ENCODE results near the gene SLC2A4RG.
A peak's percentile ranks its signal among the peaks of the same experiment; 100 is the strongest.

Gene SLC2A4RG

GRCh38 chr20:63740627-63741353 is 1.2 kb downstream of the SLC2A4RG start:
- no peak for DNase-seq (ENCODE audit: low read depth in 2 of 3, low spot score in 1 of 3)

DNA sequence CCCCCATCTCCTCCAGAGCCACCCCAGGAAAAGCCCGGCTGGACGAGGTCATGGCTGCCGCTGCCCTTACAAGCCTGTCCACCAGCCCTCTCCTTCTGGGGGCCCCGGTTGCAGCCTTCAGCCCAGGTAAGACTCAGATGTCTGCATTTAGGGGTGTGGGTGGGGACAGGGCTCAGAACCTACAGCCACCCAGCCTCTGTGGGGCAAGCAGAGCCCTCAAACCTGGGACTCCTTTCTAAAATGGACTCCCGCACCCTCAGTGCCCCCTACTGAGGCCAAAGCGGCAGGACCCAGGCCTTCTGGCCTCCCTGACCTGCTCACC is 1.7 kb downstream of the SLC2A4RG start:
- DNase-seq (ENCODE audit: low read depth in 2 of 3, low spot score in 1 of 3): no peak

- DNase-seq (ENCODE audit: low read depth in 2 of 3, low spot score in 1 of 3): no peak
These were observed 2.3 kb downstream of the SLC2A4RG start for GRCh38 chr20:63741676-63742380.

DNA sequence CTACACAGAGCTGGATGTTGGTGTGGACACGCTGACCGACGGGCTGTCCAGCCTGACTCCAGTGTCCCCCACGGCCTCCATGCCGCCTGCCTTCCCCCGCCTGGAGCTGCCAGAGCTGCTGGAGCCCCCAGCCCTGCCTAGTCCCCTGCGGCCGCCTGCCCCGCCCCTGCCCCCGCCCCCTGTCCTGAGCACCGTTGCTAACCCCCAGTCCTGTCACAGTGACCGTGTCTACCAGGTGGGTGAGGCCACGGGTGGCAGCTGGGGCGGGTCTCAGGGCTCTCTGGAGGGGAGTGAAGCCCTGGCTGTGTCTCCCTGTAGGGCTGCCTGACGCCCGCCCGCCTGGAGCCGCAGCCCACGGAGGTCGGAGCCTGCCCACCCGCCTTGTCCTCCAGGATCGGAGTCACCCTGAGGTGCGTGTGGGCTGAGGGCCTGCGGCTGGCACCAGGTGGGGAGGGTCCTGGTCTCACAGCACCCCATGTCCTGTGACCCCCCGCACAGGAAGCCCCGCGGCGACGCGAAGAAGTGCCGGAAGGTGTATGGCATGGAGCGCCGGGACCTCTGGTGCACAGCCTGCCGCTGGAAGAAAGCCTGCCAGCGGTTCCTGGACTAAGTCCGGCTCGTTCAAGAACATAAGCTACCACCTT is 2.9 kb downstream of the SLC2A4RG start:
- DNase-seq (ENCODE audit: low read depth in 2 of 3, low spot score in 1 of 3): no peak

- DNase-seq (ENCODE audit: low read depth in 2 of 3, low spot score in 1 of 3): no peak
These were observed 3.8 kb downstream of the SLC2A4RG start for GRCh38 chr20:63743210-63743970.

DNA sequence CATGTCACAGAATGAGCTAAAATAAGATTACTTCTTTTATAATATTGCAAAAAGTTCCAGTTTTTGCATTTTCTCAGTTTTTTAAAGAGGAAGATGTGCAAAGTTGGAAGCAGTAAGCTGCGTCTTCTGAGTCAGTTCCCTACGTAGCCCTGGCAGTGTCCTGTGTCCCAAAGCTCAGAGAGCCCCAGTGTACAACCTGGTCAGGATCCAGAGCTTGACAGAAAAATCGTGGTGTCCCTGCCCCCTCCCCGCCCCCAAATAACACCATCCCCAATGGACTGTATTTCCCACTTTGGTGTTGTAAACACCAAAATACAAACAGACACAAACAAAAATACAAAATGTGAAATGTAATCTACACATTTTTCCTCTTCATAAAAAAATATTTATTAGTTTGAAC is 4.6 kb downstream of the SLC2A4RG start:
- no peak for DNase-seq (ENCODE audit: low read depth in 2 of 3, low spot score in 1 of 3)

- no peak for DNase-seq (ENCODE audit: low read depth in 2 of 3, low spot score in 1 of 3)
These were observed 5.2 kb downstream of the SLC2A4RG start for GRCh38 chr20:63744574-63745423.

DNA sequence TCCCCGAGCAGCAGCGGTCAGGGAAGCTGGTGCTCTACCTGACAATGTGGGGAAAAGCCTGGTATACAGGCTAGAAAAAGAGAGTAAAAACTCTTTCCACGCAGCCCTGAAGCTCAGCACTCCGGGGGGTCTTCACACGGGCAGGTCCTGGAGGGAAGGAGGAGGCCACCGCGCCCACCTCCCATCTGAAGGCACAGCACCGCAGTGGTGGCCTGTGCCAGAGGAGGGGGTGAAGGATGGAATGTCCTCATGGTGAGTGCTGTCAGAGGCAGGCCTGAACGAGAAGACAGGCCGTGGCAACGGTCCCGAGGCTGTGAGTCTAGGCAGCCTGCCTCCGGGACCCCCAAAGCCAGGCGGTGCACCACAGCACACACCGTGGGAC is 5.8 kb downstream of the SLC2A4RG start:
- no peak for DNase-seq (ENCODE audit: low read depth in 2 of 3, low spot score in 1 of 3)

DNA sequence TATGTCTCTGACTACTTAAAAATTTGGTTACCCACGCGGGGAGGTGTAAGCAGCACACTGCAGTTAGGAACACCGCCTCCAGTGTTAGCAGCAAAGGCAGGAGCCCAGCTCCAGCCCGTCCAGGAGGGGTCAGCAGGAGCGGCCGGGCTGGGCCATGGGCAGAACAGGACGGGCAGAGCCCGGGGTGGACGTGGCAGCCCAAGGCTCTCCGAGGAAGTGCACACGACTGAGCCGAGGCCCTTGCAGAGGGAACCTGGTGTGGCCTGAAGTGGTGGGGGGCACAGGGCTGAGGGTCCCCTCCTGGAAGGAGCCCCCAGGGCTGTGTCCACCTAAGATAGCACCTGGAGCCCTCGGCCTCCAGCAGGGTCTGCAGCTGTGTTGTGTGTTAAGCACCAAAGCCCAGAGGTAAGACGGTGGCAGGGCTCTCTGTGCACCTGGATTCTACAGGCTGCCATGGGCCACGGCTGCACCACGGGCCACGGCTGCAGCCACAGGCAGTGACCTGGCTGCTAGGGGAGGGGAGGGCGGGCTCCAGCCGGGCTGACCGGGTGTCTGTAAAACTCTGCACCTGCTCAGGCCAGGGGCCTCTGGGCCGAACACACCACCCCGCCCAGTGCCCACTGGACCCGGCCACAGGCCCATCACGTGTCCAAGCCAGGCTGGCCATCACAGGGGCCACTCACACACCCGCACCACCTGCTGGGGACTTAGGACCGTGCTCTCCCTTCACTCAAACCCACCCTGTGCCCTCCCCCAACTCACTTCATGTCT is 6.6 kb downstream of the SLC2A4RG start:
- DNase-seq (ENCODE audit: low read depth in 2 of 3, low spot score in 1 of 3): no peak

- DNase-seq (ENCODE audit: low read depth in 2 of 3, low spot score in 1 of 3): no peak
These were observed 7.3 kb downstream of the SLC2A4RG start for GRCh38 chr20:63746751-63747315.

GRCh38 chr20:63747622-63748069 is 8.1 kb downstream of the SLC2A4RG start:
- no peak for DNase-seq (ENCODE audit: low read depth in 2 of 3, low spot score in 1 of 3)

DNA sequence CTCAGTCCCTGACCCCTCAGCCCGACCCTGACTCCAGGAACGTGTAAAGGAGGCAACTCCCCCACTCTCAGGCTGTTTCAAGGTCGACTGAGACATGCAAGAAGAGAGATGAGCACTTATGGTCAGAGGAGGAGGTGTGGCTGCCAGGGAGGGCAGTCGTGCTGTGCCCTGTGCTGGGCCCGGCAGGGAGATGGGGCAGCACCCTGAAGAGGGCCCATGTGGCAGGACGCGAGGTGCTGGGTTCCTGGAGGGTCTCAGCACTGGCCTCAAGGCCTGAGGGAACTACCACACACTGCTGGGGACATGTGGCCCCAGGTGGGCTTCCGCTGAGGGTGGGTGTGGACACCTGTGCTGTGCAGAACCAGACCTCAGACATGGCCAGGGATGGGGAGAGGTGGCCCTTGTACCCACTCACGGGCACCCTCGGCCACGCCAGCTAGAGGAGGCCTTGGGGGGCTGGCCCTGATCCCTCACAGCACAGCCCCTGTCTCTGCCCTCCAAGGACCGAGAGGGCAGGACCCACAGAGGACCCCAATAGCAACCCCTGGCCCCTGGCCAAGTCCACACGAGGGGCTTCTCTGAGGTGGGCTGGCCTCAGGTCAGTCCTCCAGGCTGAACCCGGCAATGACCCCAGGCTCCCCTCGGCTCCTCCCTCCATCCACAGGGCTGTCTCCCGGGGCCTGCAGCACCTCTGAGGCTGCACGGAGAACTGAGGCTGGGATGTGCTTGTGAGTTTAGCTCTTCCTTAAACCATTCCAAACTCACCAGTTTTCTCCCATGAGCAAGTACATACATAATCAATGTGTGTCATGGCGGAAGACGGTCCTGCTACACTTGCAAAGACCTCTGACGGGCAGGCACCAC is 8.7 kb downstream of the SLC2A4RG start:
- DNase-seq (ENCODE audit: low read depth in 2 of 3, low spot score in 1 of 3): no peak

DNA sequence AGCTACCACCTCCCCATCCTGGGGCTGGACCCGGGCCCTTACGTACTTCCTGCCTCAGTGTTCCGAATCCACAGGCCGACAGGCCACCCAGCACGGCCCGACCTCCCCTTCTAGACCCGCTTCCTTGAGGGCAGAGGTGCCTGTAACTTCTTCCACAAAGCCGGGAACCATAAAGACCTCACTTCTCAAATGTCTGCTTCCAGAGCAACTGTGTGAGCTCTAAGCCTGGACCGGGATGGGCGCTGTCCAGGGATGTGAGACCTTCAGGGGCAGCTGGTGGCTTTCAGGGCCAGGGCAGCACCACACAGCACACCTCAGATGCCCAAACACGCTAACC is 9.3 kb downstream of the SLC2A4RG start:
- DNase-seq (ENCODE audit: low read depth in 2 of 3, low spot score in 1 of 3): no peak

DNA sequence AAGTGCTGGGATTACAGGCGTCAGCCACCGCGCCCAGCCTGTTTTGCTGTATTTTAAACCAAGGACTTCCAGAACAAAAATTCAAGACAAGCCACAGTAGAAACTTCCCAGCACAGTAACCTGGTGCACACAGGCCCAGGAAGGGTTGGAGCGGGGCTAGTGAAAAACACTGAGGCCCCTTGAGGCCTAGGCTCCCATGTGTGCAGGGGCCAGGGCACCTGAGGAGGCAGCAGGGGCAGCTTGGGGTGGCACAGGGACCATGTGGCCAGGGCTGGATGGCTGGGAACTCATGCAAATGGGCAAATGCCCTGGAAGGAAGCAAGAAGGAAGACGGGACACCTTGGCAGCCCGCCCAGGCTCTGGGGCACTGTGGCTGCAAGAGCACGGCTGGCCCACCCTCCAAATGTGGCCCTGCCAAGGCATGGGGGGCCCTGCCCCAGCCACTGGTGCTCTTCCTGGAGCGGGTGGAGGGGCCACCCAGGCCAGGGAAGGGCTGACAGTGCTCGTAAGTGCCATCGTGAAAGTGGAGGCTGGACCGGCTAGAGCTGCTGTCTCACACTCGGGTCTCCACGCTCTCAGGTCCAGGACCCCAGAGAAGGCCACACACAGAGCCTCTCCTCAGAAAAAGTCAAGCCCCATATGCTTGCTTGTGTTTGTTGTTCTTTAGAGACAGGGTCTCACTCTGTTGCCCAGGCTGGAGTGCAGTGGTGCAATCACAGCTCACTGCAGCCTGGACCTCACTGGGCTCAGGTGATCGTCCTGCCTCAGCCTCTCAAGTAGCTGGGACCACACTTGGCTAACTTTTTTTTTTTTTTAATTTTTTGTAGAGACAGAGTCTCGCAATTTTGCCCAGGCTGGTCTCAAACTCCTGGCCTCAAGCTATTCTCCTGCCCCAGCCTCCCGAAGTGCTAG is 10.3 kb downstream of the SLC2A4RG start:
- no peak for DNase-seq (ENCODE audit: low read depth in 2 of 3, low spot score in 1 of 3)

GRCh38 chr20:63750807-63751470 is 11.4 kb downstream of the SLC2A4RG start:
- peak in 2 of 3 donors; percentile 46 to 52 for DNase-seq (ENCODE audit: low read depth in 2 of 3, low spot score in 1 of 3)

DNA sequence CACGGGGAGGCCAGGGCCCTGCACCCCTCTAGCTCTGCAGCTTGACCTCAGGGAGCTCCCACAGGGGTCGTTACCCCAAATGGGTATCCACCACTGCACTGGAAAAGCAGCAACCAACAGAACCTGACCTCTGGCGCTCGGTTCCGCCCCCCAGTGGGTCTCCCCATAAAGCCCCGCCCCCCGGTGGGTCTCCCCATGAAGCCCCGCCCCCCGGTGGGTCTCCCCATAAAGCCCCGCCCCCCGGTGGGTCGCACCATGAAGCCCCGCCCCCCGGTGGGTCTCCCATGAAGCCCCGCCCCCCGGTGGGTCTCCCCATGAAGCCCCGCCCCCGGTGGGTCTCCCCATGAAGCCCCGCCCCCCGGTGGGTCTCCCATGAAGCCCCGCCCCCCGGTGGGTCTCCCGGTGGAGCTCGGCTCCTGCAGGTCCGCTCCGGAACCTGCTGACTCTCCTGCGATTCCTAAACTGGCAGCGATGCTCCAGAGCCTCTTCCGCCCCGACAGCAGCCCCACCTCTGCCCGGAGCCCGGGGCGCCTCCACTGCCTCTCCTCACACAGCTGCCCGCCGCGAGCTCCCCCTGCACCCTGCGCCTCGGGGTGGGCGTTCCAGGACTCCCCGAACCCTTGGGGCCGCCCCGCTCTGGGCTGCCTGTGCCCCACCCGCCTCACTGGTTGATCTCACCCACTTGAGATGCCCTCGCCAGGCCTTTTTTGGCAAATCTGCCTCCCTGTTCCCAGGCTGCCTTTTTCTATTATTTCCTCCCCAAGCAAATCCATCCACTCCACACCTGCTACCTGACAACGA is 12.1 kb downstream of the SLC2A4RG start:
- no peak for DNase-seq (ENCODE audit: low read depth in 2 of 3, low spot score in 1 of 3)

Measured in stimulated activated CD4-positive, alpha-beta T cell treated with anti-CD3 and anti-CD28 coated beads, Interleukin-12 subunit alpha, Interleukin-12 subunit beta, amount 100 ng/mL, for 48 hours (primary cell).